HepG2 (cell line): Measurements from ENCODE around the gene CXCL10.

Source experiments
- FOXM1 ChIP-seq: sonication (generic); formaldehyde crosslinking; IDR thresholded peaks from 2 replicates; pipeline ENCODE4 v1.5.0; 2020; ENCODE audit warnings: missing genetic modification reagents
- MEIS1 ChIP-seq: sonication (generic); formaldehyde crosslinking; IDR thresholded peaks from 2 replicates; pipeline ENCODE4 v1.9.0; 2021; ENCODE audit warnings: mild to moderate bottlenecking, missing genetic modification reagents, moderate library complexity, borderline replicate concordance
- SUZ12 ChIP-seq: fragments of 150-350 bp; IDR thresholded peaks from 2 replicates; pipeline ENCODE4 v1.6.1; 2014; ENCODE audit warnings: low read depth, low read length

GRCh38 chr4:76011018-76011670 lies 12.2 kb downstream of the CXCL10 start:
- TF ChIP-seq FOXM1 = no peak
- TF ChIP-seq MEIS1 (CRISPR knock-in tag) = no peak
- no peak for TF ChIP-seq SUZ12
